HG03196 (cell line): ENCODE data around the gene DOP1B.
"Not testable (repeated sequence)": the region's sequence is repeated elsewhere in the genome, so short reads cannot be mapped to it uniquely, and the experiment has no call there.

Source experiments
- ATAC-seq: cut with Tn5 transposase; IDR thresholded peaks from one replicate; pipeline ENCODE4 v1.9.1; 2021; ENCODE audit not compliant: unreplicated experiment

DOP1B gene

GRCh38 chr21:36171741-36172331, 15.2 kb downstream of the DOP1B start:
- ATAC-seq: no peak

- ATAC-seq: no peak
Observed at GRCh38 chr21:36174780-36175179, 18.2 kb downstream of the DOP1B start.

DNA sequence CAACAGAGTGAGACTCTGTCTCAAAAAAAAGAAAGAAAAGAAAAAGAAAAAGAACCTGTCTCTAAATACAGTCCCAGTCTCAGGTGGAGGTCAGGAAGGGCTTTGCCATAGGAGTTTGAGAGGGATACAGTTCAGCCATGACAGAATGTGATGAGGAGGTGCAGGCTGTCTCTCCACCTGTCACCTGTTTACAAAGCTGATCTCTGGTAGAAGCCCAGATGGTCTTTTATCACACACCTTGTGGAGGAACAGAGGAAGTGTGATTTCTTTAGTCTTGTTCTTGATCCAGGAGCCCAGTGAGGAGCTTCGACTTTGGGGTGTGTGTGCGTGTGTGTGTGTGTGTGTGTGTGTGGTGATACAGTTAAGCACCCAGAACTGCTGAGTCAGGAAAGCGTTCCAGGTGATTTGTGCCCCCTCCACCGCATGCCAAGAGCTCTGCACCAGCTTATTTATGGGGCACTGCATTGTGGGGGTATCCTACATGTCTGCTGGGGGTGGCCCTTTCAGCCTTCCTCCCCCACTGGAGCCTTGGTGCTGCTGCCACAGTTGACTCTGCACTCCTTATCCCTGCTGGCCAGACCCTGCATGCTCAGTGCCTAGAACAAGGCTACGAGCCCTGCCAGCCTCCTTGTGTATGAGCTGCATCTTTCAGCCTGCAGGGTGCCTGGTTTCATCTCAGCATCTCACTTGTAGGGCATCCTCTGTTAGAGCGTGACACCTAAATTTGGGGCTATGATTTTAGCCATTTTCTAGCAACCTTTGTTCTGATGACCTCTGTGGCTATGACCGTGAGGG, 19.3 kb downstream of the DOP1B start:
- no peak for ATAC-seq

DNA sequence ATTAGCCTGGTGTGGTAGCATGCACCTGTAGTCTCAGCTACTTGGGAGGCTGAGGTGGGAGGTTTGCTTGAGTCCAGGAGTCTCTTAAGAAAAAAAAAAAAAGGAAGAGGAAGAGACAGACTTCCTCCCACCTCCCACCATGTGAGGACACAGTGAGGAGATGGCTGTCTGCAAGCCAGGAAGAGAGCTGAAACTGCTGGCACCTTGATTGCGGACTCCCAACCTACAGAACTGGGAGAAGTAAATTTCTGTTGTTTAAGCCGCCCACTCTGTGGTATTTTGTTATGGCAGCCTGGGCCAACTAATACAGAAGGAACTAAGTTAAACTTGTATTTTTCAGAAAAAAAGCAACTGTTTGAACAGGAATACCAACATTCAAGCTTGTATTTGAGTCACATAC, 21.7 kb downstream of the DOP1B start:
- no peak for ATAC-seq

DNA sequence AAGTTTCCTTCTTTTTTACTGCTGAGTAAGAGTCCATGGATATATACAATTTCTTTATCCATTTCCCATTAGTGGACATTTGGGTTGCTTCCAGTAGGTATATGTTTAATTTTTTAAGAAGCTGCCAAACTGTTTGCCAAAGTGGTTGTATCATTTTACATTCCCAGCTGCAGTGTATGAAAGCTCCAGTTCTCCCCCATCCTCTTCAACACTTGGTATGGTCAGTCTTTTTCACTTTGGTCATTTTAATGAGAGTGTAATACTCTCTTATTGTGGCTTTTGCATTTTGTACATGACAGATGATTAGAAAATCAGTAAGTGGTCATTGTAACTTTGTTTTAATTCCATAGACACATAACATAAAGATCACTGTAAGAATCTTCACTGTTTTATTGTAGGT, 22.5 kb downstream of the DOP1B start:
- no peak for ATAC-seq

DNA sequence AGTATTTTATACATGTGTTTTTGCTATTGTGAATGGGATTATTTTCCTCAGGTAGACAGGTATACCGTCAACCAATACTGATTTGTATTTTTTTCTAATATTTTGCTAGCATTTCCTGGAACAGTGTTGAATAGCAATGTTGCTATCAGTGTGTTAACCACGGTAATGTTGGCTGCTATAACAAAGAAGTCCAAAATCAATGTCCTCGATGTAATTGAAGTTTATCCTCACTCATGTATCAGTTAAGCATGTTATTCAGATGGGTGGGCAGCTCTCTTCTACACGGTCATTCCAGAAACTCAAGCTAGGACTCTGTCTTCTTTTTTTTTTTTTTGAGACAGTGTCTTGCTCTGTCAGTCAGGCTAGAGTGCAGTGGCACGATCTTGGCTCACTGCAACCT, 24.3 kb downstream of the DOP1B start:
- no peak for ATAC-seq

DNA sequence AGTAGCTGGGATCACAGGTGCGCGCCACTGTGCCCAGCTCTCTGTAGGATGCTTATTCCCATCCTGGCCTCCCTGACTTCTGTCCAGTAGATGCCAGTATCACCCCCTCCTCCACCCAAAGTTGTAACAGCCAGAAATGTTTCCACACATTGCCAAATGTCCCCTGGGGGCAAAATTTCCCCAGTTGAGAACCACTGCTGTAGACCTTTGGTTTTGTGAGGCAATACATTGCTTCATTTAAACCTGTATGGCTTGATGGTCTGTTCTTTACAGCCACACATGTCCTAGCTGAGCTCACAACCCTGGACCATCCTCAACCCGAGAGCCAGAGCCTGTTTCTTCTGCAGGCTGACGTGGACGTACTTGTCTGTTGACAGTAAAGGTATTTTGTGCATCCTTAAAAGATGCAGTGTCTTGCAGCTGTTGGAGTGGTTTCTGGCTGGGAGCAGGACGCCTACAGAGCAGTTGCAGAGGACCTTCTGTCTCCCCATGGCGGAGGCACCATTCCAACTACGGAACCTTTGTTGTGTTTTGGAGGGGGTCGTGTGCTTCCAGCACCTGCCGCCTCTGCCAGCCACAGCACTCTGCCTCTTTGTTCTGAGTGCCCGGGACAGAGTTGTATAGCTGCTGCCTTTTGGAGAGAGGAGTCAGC, 26.6 kb downstream of the DOP1B start:
- ATAC-seq: no peak

DNA sequence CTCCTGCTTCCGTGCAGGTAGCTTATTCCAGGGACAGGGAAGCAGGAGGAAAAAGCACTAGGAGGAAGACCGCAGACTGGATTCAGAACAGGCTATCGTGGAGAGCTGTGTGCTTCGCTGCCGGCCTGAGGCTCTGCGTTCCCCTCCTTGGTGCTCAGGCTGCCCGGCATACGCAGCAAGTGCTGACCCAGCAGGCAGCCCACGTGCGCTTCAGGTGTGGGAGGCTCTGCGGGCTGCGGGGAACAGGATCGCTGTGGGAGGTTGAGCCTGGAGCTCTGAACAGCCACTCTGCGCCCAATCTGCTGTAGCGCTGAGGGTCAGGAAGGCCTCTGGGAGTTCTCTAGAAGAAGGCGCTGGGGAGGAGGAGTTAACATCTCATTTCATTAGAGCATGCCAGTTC, 27.9 kb downstream of the DOP1B start:
- ATAC-seq: no peak

DNA sequence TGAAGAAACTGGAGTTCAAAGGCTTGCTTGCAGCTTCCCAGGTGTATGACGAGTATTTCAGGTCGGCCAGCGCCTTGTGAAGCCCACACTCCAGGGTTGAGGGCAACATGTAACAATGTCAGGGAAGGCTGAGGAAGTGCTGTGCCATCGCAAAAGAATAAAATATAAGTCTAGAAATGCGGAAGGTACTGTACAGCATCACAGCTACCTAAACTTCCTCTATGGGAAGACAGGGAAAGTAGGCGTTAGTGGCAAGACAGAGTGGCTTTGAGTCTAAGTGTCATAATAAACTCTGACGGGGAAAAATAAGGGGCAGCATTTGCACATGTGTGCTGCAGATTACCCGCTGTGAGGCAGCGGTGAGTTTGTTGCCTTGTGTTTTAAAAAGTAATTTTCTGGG, 28.9 kb downstream of the DOP1B start:
- no peak for ATAC-seq

DNA sequence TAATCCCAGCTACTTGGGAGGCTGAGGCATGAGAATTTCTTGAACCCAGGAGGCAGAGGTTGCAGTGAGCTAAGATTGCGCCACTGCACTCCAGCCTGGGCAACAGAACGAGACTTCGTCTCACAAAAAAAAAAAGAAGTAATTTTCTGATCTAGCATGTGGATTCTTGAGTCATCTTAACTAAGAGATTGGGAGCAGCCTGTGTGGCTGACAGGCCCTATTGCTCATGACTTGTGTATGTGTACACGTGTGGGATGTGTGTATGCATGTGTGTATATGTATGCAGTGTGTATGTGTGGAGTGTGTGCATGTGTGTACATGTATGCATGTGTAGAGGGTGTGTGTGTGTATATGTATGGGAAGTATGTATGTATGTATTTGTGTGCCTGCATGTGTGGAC, 29.5 kb downstream of the DOP1B start:
- no peak for ATAC-seq

- no peak for ATAC-seq
Observed at GRCh38 chr21:36186506-36187399, 30.1 kb downstream of the DOP1B start.

GRCh38 chr21:36188081-36188681, 31.6 kb downstream of the DOP1B start:
- no peak for ATAC-seq

DNA sequence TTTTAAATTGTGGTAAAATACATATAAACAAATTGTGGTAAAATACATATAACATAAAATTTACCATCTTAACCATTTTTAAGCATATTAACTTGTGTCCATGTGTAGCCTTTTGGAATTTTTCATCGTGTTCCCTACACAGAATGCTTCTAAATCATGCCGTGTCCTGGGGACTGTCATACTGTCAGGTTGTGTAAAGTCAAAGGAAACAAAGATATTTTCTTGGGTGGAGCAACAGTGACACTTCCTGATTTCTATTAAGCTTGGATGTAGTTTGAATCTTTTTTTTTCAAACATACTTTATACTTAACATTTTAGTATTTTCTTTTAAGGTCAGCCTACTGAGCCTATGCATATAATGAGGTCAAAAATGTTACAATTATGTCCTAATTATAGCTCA, 32.3 kb downstream of the DOP1B start:
- no peak for ATAC-seq

GRCh38 chr21:36190736-36191135, 34.1 kb downstream of the DOP1B start:
- ATAC-seq: no peak

- ATAC-seq: no peak
Observed at GRCh38 chr21:36193200-36193599, 36.6 kb downstream of the DOP1B start.

- ATAC-seq: no peak
Observed at GRCh38 chr21:36194024-36194423, 37.4 kb downstream of the DOP1B start.

- ATAC-seq: no peak
Observed at GRCh38 chr21:36195613-36196012, 39.0 kb downstream of the DOP1B start.

GRCh38 chr21:36199021-36199420, 42.4 kb downstream of the DOP1B start:
- ATAC-seq: no peak

GRCh38 chr21:36199575-36199974, 43.0 kb downstream of the DOP1B start:
- not testable (repeated sequence) for ATAC-seq

- ATAC-seq: no peak
Observed at GRCh38 chr21:36200081-36200561, 43.5 kb downstream of the DOP1B start.
